H1 (cell line): Measurements from ENCODE around the gene SNX21. TPM values are rescaled to one million over a fixed set of nuclear protein-coding genes. Genes with fewer than 3 reads are reported as not detected.
A peak's percentile ranks its signal among the peaks of the same experiment; 100 is the strongest.

ENCODE experiments used
- CTCF ChIA-PET: fragments of 300-600 bp; sonication (Branson Sonifier 250); formaldehyde crosslinking; loops from one replicate; lab custom pipeline; 2021; ENCODE audit not compliant: partially characterized antibody; lab: Charles Lee
- POLR2A ChIA-PET: fragments of 300-600 bp; sonication (Branson Sonifier 250); formaldehyde crosslinking; loops from one replicate; lab custom pipeline; 2021; ENCODE audit warnings: inconsistent platforms; ENCODE audit not compliant: partially characterized antibody; lab: Charles Lee
- DNase-seq, 2 experiments: peaks; one replicate each; pipeline versions ENCODE4 v3.0.0 to v3.0.0-alpha.2; 2010 to 2022; ENCODE audit warnings: low spot score in 2 of 2, low read depth in 1 of 2, mixed read lengths in 1 of 2
- FAIRE-seq: peaks from 2 replicates; lab custom pipeline; 2011; peaks lifted over from hg19 to GRCh38; lab: Jason Lieb, UNC
- H2AFZ ChIP-seq: 2 replicates; pipeline ENCODE4 v1.8.1; 2012; ENCODE audit warnings: low read length, inconsistent platforms
- H2AK5ac ChIP-seq: 2 replicates; pipeline ENCODE4 v1.6.1; 2013; ENCODE audit warnings: low read depth, low read length
- H2BK120ac ChIP-seq: replicated peaks from 2 replicates; pipeline ENCODE3; 2013; ENCODE audit warnings: low read depth, low read length, inconsistent platforms
- H2BK12ac ChIP-seq: 2 replicates; pipeline ENCODE4 v1.6.1; 2013; ENCODE audit warnings: low read depth, low read length
- H2BK15ac ChIP-seq: 2 replicates; pipeline ENCODE4 v1.6.1; 2013; ENCODE audit warnings: low read length
- H2BK20ac ChIP-seq: 2 replicates; pipeline ENCODE4 v1.6.1; 2013; ENCODE audit warnings: low read length
- H2BK5ac ChIP-seq: 2 replicates; pipeline ENCODE4 v1.6.1; 2013; ENCODE audit warnings: low read depth, low read length
- H3K14ac ChIP-seq: 2 replicates; pipeline ENCODE4 v1.6.1; 2013; ENCODE audit warnings: inconsistent platforms; ENCODE audit not compliant: insufficient read length
- H3K18ac ChIP-seq: 2 replicates; pipeline ENCODE4 v1.6.1; 2013; ENCODE audit warnings: low read length; ENCODE audit errors: extremely low read depth
- H3K23ac ChIP-seq: 2 replicates; pipeline ENCODE4 v1.6.1; 2013; ENCODE audit warnings: inconsistent platforms; ENCODE audit not compliant: insufficient read length
- H3K23me2 ChIP-seq: 2 replicates; pipeline ENCODE4 v1.6.1; 2013; ENCODE audit warnings: low read depth, low read length
- H3K27ac ChIP-seq: 2 replicates; pipeline ENCODE4 v1.6.1; 2011; ENCODE audit warnings: low read depth, low read length, inconsistent platforms
- H3K27me3 ChIP-seq, 4 experiments: replicated peaks in 1 of 4; 1 replicate in 1 of 4; 2 replicates in 3 of 4; pipeline versions ENCODE4 v1.6.1 to v1.8.1; 2011 to 2013; ENCODE audit warnings: low read length in 3 of 4, mild to moderate bottlenecking in 3 of 4, inconsistent platforms in 2 of 4, mixed read lengths in 2 of 4, moderate library complexity in 1 of 4; ENCODE audit not compliant: control insufficient read depth in 3 of 4, insufficient read depth in 3 of 4; ENCODE audit errors: extremely low read depth in 1 of 4
- H3K36me3 ChIP-seq, 4 experiments: 2 replicates each; pipeline versions ENCODE4 v1.6.1 to v1.8.1; 2011 to 2013; ENCODE audit warnings: mild to moderate bottlenecking in 4 of 4, low read length in 3 of 4, moderate library complexity in 2 of 4, control low read depth in 1 of 4, inconsistent platforms in 1 of 4; ENCODE audit not compliant: insufficient read depth in 4 of 4, control insufficient read depth in 2 of 4
- H3K4ac ChIP-seq: replicated peaks from 2 replicates; pipeline ENCODE3; 2013; ENCODE audit warnings: low read length, low read depth, mixed read lengths, inconsistent platforms; ENCODE audit not compliant: insufficient read length
- H3K4me1 ChIP-seq, 4 experiments: replicated peaks in 1 of 4; 1 replicate in 1 of 4; 2 replicates in 3 of 4; pipeline versions ENCODE4 v1.6.1 to v1.8.1; 2011 to 2013; ENCODE audit warnings: low read length in 3 of 4, inconsistent platforms in 2 of 4, mixed read lengths in 1 of 4; ENCODE audit not compliant: insufficient read depth in 4 of 4, control insufficient read depth in 3 of 4
- H3K4me2 ChIP-seq, 2 experiments: 2 replicates each; pipeline versions ENCODE4 v1.6.1 to v1.8.1; 2011 to 2013; ENCODE audit warnings: low read depth in 2 of 2, low read length in 2 of 2, control low read depth in 1 of 2, inconsistent platforms in 1 of 2, mild to moderate bottlenecking in 1 of 2; ENCODE audit not compliant: insufficient read depth in 1 of 2
- H3K4me3 ChIP-seq, 4 experiments: fragments of 200-600, 300-600 bp in 1 of 4; sonication (generic), shearing (Covaris generic), sonication (Bioruptor Twin) in 1 of 4; 2 replicates each; pipeline versions ENCODE4 v1.5.1 to v1.8.1; 2011 to 2016; ENCODE audit warnings: low read length in 4 of 4, low read depth in 3 of 4, control low read depth in 2 of 4, inconsistent platforms in 2 of 4, mild to moderate bottlenecking in 2 of 4, mixed read lengths in 1 of 4, moderate library complexity in 1 of 4; ENCODE audit not compliant: insufficient read depth in 2 of 4; ENCODE audit errors: extremely low read depth in 1 of 4
- H3K56ac ChIP-seq: replicated peaks from 2 replicates; pipeline ENCODE3; 2013; ENCODE audit warnings: low read depth, mild to moderate bottlenecking, mixed read lengths, low read length, inconsistent platforms; ENCODE audit not compliant: insufficient read length
- H3K79me1 ChIP-seq: 2 replicates; pipeline ENCODE4 v1.6.1; 2013; ENCODE audit warnings: low read depth, low read length, control low read depth
- H3K79me2 ChIP-seq, 2 experiments: 2 replicates each; pipeline versions ENCODE4 v1.6.1 to v1.8.1; 2012 to 2013; ENCODE audit warnings: low read length in 2 of 2, mild to moderate bottlenecking in 2 of 2, inconsistent platforms in 1 of 2; ENCODE audit not compliant: insufficient read depth in 2 of 2, control insufficient read depth in 1 of 2
- H3K9ac ChIP-seq, 4 experiments: replicated peaks in 1 of 4; 1 replicate in 1 of 4; 2 replicates in 3 of 4; pipeline versions ENCODE4 v1.6.1 to v1.8.1; 2011 to 2013; ENCODE audit warnings: low read depth in 3 of 4, low read length in 3 of 4, control low read depth in 2 of 4, mild to moderate bottlenecking in 2 of 4, moderate library complexity in 2 of 4, inconsistent platforms in 1 of 4; ENCODE audit errors: extremely low read depth in 1 of 4
- H3K9me3 ChIP-seq, 2 experiments: 2 replicates each; pipeline versions ENCODE4 v1.6.1 to v1.8.1; 2012 to 2013; ENCODE audit warnings: mild to moderate bottlenecking in 2 of 2, moderate library complexity in 2 of 2, control low read depth in 1 of 2, inconsistent platforms in 1 of 2, low read depth in 1 of 2, low read length in 1 of 2, mixed read lengths in 1 of 2; ENCODE audit not compliant: insufficient read depth in 2 of 2
- H4K20me1 ChIP-seq, 2 experiments: replicated peaks in 1 of 2; 2 replicates each; pipeline versions ENCODE3 to v1.8.1; 2011 to 2013; ENCODE audit warnings: inconsistent platforms in 2 of 2, low read length in 2 of 2, mild to moderate bottlenecking in 1 of 2; ENCODE audit not compliant: insufficient read depth in 2 of 2, control insufficient read depth in 1 of 2
- H4K5ac ChIP-seq: 2 replicates; pipeline ENCODE4 v1.6.1; 2013; ENCODE audit warnings: low read length, low read depth, mixed read lengths, inconsistent platforms; ENCODE audit not compliant: insufficient read length
- H4K8ac ChIP-seq: 2 replicates; pipeline ENCODE4 v1.8.0; 2013; ENCODE audit warnings: mild to moderate bottlenecking, moderate library complexity, low read length, inconsistent platforms; ENCODE audit not compliant: insufficient read depth; ENCODE audit errors: extremely low read depth
- H4K91ac ChIP-seq: replicated peaks from 2 replicates; pipeline ENCODE3; 2013; ENCODE audit warnings: low read length, mixed read lengths, inconsistent platforms; ENCODE audit not compliant: insufficient read length
- CTBP2 ChIP-seq: IDR thresholded peaks from 2 replicates; pipeline ENCODE4 v1.7.0; 2011; ENCODE audit warnings: borderline replicate concordance, mild to moderate bottlenecking, moderate library complexity, mixed read lengths, low read length; ENCODE audit not compliant: insufficient read depth, insufficient read length
- PHF8 ChIP-seq: fragments of 200-600 bp; sonication (generic); conservative IDR thresholded peaks from 2 replicates; pipeline ENCODE4 v1.7.1; 2012; ENCODE audit warnings: low read depth, mild to moderate bottlenecking, inconsistent platforms, low read length, moderate library complexity
- RFX5 ChIP-seq: IDR thresholded peaks from 2 replicates; pipeline ENCODE4 v1.6.1; 2011; ENCODE audit warnings: low read depth, low read length, improper control_type of control experiment, borderline replicate concordance
- WGBS, 2 experiments: shearing (Covaris generic) in 1 of 2; methylation state at CpG; one replicate each; pipeline versions ENCODE4 v1.1.6 to v1.1.7; 2013 to 2015; ENCODE audit warnings: low lambda C conversion rate in 2 of 2, mixed read lengths in 2 of 2, inconsistent platforms in 1 of 2, low coverage in 1 of 2, missing lambda C conversion rate in 1 of 2; ENCODE audit not compliant: insufficient replicate concordance in 2 of 2, insufficient coverage in 1 of 2, insufficient read length in 1 of 2; ENCODE audit errors: extremely low coverage in 1 of 2, missing lambda C conversion rate in 1 of 2; 5-methylcytosine and 5-hydroxymethylcytosine counted together
- polyA plus RNA-seq, 7 experiments: library from polyadenylated mRNA; depleted of rRNA in 3 of 7; stranded (reverse) in 5 of 7; unstranded in 2 of 7; fragments of >200 nt in 5 of 7; fragments of 200-250 nt in 2 of 7; gene quantifications; 1 replicate in 5 of 7; 2 replicates in 1 of 7; 4 replicates in 1 of 7; pipeline versions ENCODE4 v1.2.1 to v1.2.3, GENCODE V29; 2011 to 2013; ENCODE audit warnings: missing spikeins in 2 of 7, mixed read lengths in 2 of 7
- total RNA-seq: library from RNA; stranded (reverse); fragmentation: NEBNext Ultra II Directional; extraction: Animal tissue kit (Norgen Biotek cat#: 25700); gene quantifications from 2 replicates; pipeline ENCODE4 v1.2.1, GENCODE V29; 2021

Gene SNX21
- total and polyA plus RNA-seq, 2 of the 8 experiments (the other 6 are each of a cell fraction or from before 2014, with no cell fraction given): 15.8 to 16.8 TPM

- Histone ChIP-seq H2BK12ac (no peak overlapping the region), H3K27ac (no peak overlapping the region), H3K14ac (no peak overlapping the region), H3K23ac (no peak overlapping the region), H4K5ac (no peak overlapping the region), H3K79me1 (no peaks in the 10 kb centered on the region), H3K23me2 (no peaks in the 10 kb centered on the region), H2AFZ (no peak overlapping the region), H2BK20ac (no peak overlapping the region), H2BK15ac (no peak overlapping the region; the same call in 1 of the 2 replicates), H2BK120ac (no peak overlapping the region), H3K9me3 (no peaks in the 10 kb centered on the region), H3K9ac (no peak overlapping the region), H3K4me2 (no peak overlapping the region), H3K18ac (no peak overlapping the region), H3K4me3 (no peak overlapping the region), H3K4ac (no peak overlapping the region), H4K20me1 (no peaks in the 10 kb centered on the region), H3K27me3 (no peaks in the 10 kb centered on the region), H3K36me3 (peaks cover 0 to 36% (median 0%) of the 10 kb centered on the region in 4 experiments; a peak in 4 of 8 replicates), H2AK5ac (0 out of 2 replicates have a peak overlapping the region, but pooled peaks have one; percentile 80), H2BK5ac (peak overlapping the region; percentile 74; the same call in 1 of the 2 replicates), H3K79me2 (peaks cover 0 to 9% of the 10 kb centered on the region in 2 experiments; a peak in 2 of 4 replicates), H4K91ac (no peak overlapping the region), H4K8ac (no peak overlapping the region), H3K4me1 (peaks cover 4 to 16% (median 12%) of the 10 kb centered on the region in 4 experiments), H3K56ac (no peak overlapping the region)
- no peak for DNase-seq
- FAIRE-seq: no peak
- WGBS, 2 experiments: 92% methylated on average over 2 of the region's 2 CpGs; no CpG with 5 or more reads in 1 of the 2 experiments
- ChIA-PET CTCF (interaction anchor here (0.7 to 2.0 kb wide), 3 partner anchors 10 to 25 kb away, joined by 3 to 7 read pairs (median 4); no protein-coding TSS in a partner anchor), POLR2A (interaction anchor here (0.6 to 9.9 kb wide), 7 partner anchors 8 to 513 kb away, joined by 3 to 178 read pairs (median 11); partner anchors contain the start of genes CTSA, NEURL2 and SNX21)
- TF ChIP-seq CTBP2 (no peak), RFX5 (no peak), PHF8 (no peak)
Observed at GRCh38 chr20:45850238-45850637, 16.6 kb downstream of the SNX21 start.
